ENCODE data around the gene DLGAP3.
A peak's percentile ranks its signal among the peaks of the same experiment; 100 is the strongest.

- TF ChIP-seq MAFK (IDR thresholded peaks at IDR 0.05; ENCODE audit: partially characterized antibody) (peak; percentile 58), NPAS2 (CRISPR knock-in tag; IDR thresholded peaks at IDR 0.05; ENCODE audit: borderline replicate concordance) (no peak), CEBPB (IDR thresholded peaks at IDR 0.05) (no peak), PBX3 (IDR thresholded peaks at IDR 0.05) (no peak), CTCF (IDR thresholded peaks at IDR 0.05) (no peak), HMGXB4 (CRISPR knock-in tag; IDR thresholded peaks at IDR 0.05; ENCODE audit: borderline replicate concordance) (no peak), USF2 (IDR thresholded peaks at IDR 0.05) (no peak), E2F6 (IDR thresholded peaks at IDR 0.05; ENCODE audit: borderline replicate concordance, low read depth) (no peak), RCOR1 (IDR thresholded peaks at IDR 0.05; ENCODE audit: low read depth, low read length) (no peak), POLR2A (IDR thresholded peaks at IDR 0.05; ENCODE audit: low read length) (no peak), REST (IDR thresholded peaks at IDR 0.05) (no peak), KDM5A (IDR thresholded peaks at IDR 0.05) (no peak), ATOH8 (CRISPR knock-in tag; IDR thresholded peaks at IDR 0.05; ENCODE audit: low read depth) (no peak), RFX5 (IDR thresholded peaks at IDR 0.05) (no peak)
These were observed 72.8 kb downstream of the DLGAP3 start for GRCh38 chr1:34856697-34857096.

Data from A549 (cell line).